Activated CD8-positive, alpha-beta memory T cell treated with anti-CD3 and anti-CD28 coated beads, Interleukin-2, amount 50 U/mL, for 24 hours (primary cell): ENCODE results near the gene LCTL.
"Not testable (repeated sequence)": the region's sequence is repeated elsewhere in the genome, so short reads cannot be mapped to it uniquely, and the experiment has no call there.

Experiments
- DNase-seq: peaks from one replicate; pipeline ENCODE4 v3.0.0-alpha.2; 2020; ENCODE audit errors: extremely low read depth

LCTL gene

GRCh38 chr15:66500346-66500745, 65.5 kb downstream of the LCTL start:
- DNase-seq: not testable (repeated sequence)

GRCh38 chr15:66498501-66499386, 67.1 kb downstream of the LCTL start:
- no peak for DNase-seq
